GM12892 (cell line): Measurements from ENCODE around the gene TMUB2.

ENCODE experiments used
- POLR2AphosphoS5 ChIP-seq: IDR thresholded peaks from 2 replicates; pipeline ENCODE4 v1.6.1; 2011; ENCODE audit warnings: low read depth, low read length, control low read depth
- TAF1 ChIP-seq: IDR thresholded peaks from 2 replicates; pipeline ENCODE4 v1.6.1; 2011; ENCODE audit warnings: low read depth, mild to moderate bottlenecking, control low read depth, low read length, borderline replicate concordance

DNA sequence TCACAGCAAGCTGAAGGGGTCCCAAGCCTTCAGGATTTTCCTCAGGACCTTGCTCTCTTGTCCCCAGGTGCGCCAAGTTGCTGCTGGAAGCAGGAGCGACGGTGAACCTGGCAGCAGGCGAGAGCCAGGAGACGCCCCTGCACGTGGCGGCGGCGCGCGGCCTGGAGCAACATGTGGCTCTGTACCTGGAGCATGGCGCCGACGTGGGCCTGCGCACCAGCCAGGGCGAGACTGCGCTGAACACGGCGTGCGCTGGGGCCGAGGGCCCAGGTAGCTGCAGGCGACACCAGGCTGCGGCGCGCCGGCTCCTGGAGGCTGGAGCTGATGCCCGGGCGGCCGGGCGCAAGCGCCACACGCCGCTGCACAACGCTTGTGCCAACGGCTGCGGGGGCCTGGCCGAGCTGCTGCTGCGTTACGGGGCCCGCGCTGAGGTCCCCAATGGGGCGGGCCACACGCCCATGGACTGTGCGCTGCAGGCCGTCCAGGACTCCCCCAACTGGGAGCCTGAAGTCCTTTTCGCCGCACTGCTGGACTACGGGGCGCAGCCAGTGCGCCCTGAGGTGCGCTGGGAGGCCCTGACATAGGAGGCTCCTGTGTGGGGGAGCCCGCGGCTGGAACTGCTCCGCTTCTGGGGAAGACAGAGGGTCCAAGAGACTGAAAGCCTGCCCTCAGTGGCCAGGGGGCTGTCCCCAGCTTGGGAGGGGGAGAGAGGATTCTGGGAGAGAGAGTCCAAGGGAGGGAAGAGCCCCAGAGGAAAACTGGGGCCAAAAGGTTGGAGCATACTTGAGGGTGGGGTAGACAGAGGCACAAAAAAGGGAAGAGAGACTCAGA, 9.9 kb upstream of the TMUB2 start:
- no peak for TF ChIP-seq POLR2AphosphoS5
- no peak for TF ChIP-seq TAF1
